ENCODE data around the gene PHACTR1.

DNA sequence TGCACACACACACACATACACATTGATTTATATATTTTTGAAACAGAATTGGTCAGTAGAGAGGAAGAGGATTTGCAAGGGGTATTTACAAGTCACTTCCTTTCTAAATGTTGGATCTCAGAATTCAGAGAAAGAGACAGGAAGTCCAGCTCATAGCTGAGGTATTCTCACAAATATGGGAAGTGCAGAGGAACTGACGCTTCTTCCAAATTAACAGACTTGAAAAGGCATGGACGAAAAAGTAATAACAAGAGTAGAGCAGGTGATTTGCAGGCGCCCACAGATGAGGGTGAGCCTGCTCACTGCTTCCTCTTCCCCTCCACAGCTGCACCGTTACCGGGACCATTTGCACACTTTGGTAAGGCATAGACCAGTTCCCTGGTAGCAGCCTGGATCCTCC, 246.4 kb downstream of the PHACTR1 start:
- TF ChIP-seq CTCF (IDR thresholded peaks at IDR 0.05) = no peak
- no peak for TF ChIP-seq POLR2A (IDR thresholded peaks at IDR 0.05)
- TF ChIP-seq POLR2AphosphoS5 (IDR thresholded peaks at IDR 0.05) = no peak

All from stomach (tissue), 4 donors.